CD14-positive monocyte (primary cell): ENCODE data around the gene SLC35F3. TPM values are rescaled to one million over a fixed set of nuclear protein-coding genes. Genes with fewer than 3 reads are reported as not detected.

Experiments
- DNase-seq, 3 donors: peaks; one replicate each; pipeline ENCODE4 v3.0.0-alpha.2; 2011 to 2022
- H2AFZ ChIP-seq: 2 replicates; pipeline ENCODE4 v1.6.0; 2012; ENCODE audit warnings: mild to moderate bottlenecking, low read depth, low read length, inconsistent platforms; ENCODE audit not compliant: insufficient read depth, poor library complexity, severe bottlenecking
- H3K27ac ChIP-seq, 2 donors: 1 replicate in 1 of 2; 2 replicates in 1 of 2; pipeline ENCODE4 v1.5.1; 2012 to 2013; ENCODE audit warnings: low read length in 2 of 2, control low read depth in 1 of 2, inconsistent platforms in 1 of 2, low read depth in 1 of 2, mild to moderate bottlenecking in 1 of 2
- H3K27me3 ChIP-seq, 2 donors: one replicate each; pipeline versions ENCODE4 v1.6.0 to v1.6.1; 2011 to 2013; ENCODE audit warnings: low read length in 2 of 2; ENCODE audit not compliant: control insufficient read depth in 2 of 2, insufficient read depth in 2 of 2
- H3K36me3 ChIP-seq, 2 donors: replicated peaks in 1 of 2; 1 replicate in 1 of 2; 2 replicates in 1 of 2; pipeline versions ENCODE4 v1.5.1 to v1.6.1; 2012 to 2013; ENCODE audit warnings: low read length in 2 of 2, control low read depth in 1 of 2, inconsistent platforms in 1 of 2, mild to moderate bottlenecking in 1 of 2; ENCODE audit not compliant: insufficient read depth in 2 of 2, control insufficient read depth in 1 of 2
- H3K4me1 ChIP-seq, 2 donors: 1 replicate in 1 of 2; 2 replicates in 1 of 2; pipeline versions ENCODE4 v1.5.1 to v1.6.1; 2012 to 2013; ENCODE audit warnings: low read length in 2 of 2, control low read depth in 1 of 2, inconsistent platforms in 1 of 2, mild to moderate bottlenecking in 1 of 2, moderate library complexity in 1 of 2; ENCODE audit not compliant: insufficient read depth in 2 of 2, control insufficient read depth in 1 of 2
- H3K4me2 ChIP-seq: replicated peaks from 2 replicates; pipeline ENCODE3; 2012; ENCODE audit warnings: low read length, moderate library complexity, mild to moderate bottlenecking; ENCODE audit not compliant: poor library complexity, severe bottlenecking; ENCODE audit errors: extremely low read depth
- H3K4me3 ChIP-seq, 3 experiments: fragments of 200-600 bp in 1 of 3; sonication (generic) in 1 of 3; replicated peaks in 1 of 3; 1 replicate in 2 of 3; 2 replicates in 1 of 3; pipeline ENCODE4 v1.5.1; 2011 to 2013; ENCODE audit warnings: low read length in 3 of 3, mild to moderate bottlenecking in 3 of 3, control low read depth in 2 of 3, low read depth in 2 of 3, inconsistent platforms in 1 of 3, moderate library complexity in 1 of 3
- H3K79me2 ChIP-seq: 2 replicates; pipeline ENCODE4 v1.6.0; 2012; ENCODE audit warnings: mild to moderate bottlenecking, control low read depth, inconsistent platforms, low read length, moderate library complexity; ENCODE audit not compliant: insufficient read depth
- H3K9ac ChIP-seq: 2 replicates; pipeline ENCODE4 v1.6.0; 2017; ENCODE audit warnings: low read length, mild to moderate bottlenecking; ENCODE audit not compliant: insufficient read depth, poor library complexity, severe bottlenecking
- H3K9me3 ChIP-seq, 2 donors: replicated peaks in 1 of 2; 1 replicate in 1 of 2; 2 replicates in 1 of 2; pipeline versions ENCODE4 v1.5.1 to v1.6.1; 2012 to 2013; ENCODE audit warnings: low read length in 2 of 2, control low read depth in 1 of 2; ENCODE audit not compliant: control insufficient read depth in 1 of 2, insufficient read depth in 1 of 2
- H4K20me1 ChIP-seq: 2 replicates; pipeline ENCODE4 v1.6.0; 2012; ENCODE audit warnings: mild to moderate bottlenecking, low read length, control low read depth, moderate library complexity; ENCODE audit not compliant: insufficient read depth
- H3K27ac Mint-ChIP-seq, 7 donors: one replicate each; pipeline ENCODE4 v1.8.0; 2020; ENCODE audit warnings: mild to moderate bottlenecking in 7 of 7, mixed read lengths in 7 of 7, moderate library complexity in 6 of 7, inconsistent platforms in 2 of 7
- H3K27me3 Mint-ChIP-seq, 3 donors: one replicate each; pipeline ENCODE4 v1.8.0; 2021 to 2022; ENCODE audit warnings: low read depth in 3 of 3, mild to moderate bottlenecking in 3 of 3, mixed read lengths in 3 of 3, moderate library complexity in 3 of 3, inconsistent platforms in 1 of 3
- H3K36me3 Mint-ChIP-seq, 2 donors: one replicate each; pipeline ENCODE4 v1.8.0; 2020; ENCODE audit warnings: mixed read lengths in 2 of 2, inconsistent platforms in 1 of 2, mild to moderate bottlenecking in 1 of 2
- H3K4me1 Mint-ChIP-seq: one replicate; pipeline ENCODE4 v1.8.0; 2020; ENCODE audit warnings: mild to moderate bottlenecking, mixed read lengths
- H3K4me3 Mint-ChIP-seq, 2 donors: one replicate each; pipeline ENCODE4 v1.8.0; 2020; ENCODE audit warnings: mild to moderate bottlenecking in 2 of 2, mixed read lengths in 2 of 2, moderate library complexity in 1 of 2
- H3K9me3 Mint-ChIP-seq, 7 donors: one replicate each; pipeline ENCODE4 v1.8.0; 2020 to 2022; ENCODE audit warnings: mixed read lengths in 7 of 7, mild to moderate bottlenecking in 6 of 7, moderate library complexity in 6 of 7, inconsistent platforms in 2 of 7
- CTCF ChIP-seq: fragments of 200-600 bp; IDR thresholded peaks from one replicate; pipeline ENCODE4 v1.8.0; 2022; ENCODE audit warnings: antibody characterized with exemption, mild to moderate bottlenecking
- WGBS: methylation state at CpG from one replicate; pipeline ENCODE4 v1.1.5; 2013; ENCODE audit warnings: missing lambda C conversion rate; ENCODE audit not compliant: insufficient coverage; 5-methylcytosine and 5-hydroxymethylcytosine counted together
- intact Hi-C, 2 donors: fragments of 100-400 bp; cut with micrococcal nuclease; formaldehyde crosslinking; loops; one replicate each; pipeline versions ENCODE4 v1.15.0 to v1.15.1; 2023
- polyA plus RNA-seq, 3 donors: library from polyadenylated mRNA; depleted of rRNA in 1 of 3; unstranded in 2 of 3; stranded (reverse) in 1 of 3; fragments of 300-500 nt in 2 of 3; fragments of >200 nt in 1 of 3; fragmentation: Illumina TruSeq in 2 of 3; gene quantifications; 1 replicate in 2 of 3; 2 replicates in 1 of 3; pipeline ENCODE4 v1.2.3, GENCODE V29; 2012 to 2021

Gene SLC35F3
- polyA plus RNA-seq, 3 donors = 0.17 to 0.78 TPM; not detected in 1

- Histone ChIP-seq H3K36me3 (no peaks in the 10 kb centered on the region), H4K20me1 (no peaks in the 10 kb centered on the region), H3K4me1 (no peaks in the 10 kb centered on the region), H3K4me2 (no peak overlapping the region), H3K9ac (no peak overlapping the region), H2AFZ (no peak overlapping the region), H3K27ac (no peak overlapping the region), H3K27me3 (peaks cover 0 to 2% of the 10 kb centered on the region in 2 donors), H3K9me3 (no peaks in the 10 kb centered on the region), H3K4me3 (no peak overlapping the region), H3K79me2 (no peaks in the 10 kb centered on the region)
- no peaks in the 10 kb centered on the region for H3K36me3 Mint-ChIP-seq
- TF ChIP-seq CTCF = no peak
- DNase-seq = no peak
- no peaks in the 10 kb centered on the region for H3K9me3 Mint-ChIP-seq
- H3K4me3 Mint-ChIP-seq = no peak overlapping the region
- WGBS = 0% methylated on average over 1 of the region's 8 CpGs
- H3K27ac Mint-ChIP-seq = no peak overlapping the region
- H3K4me1 Mint-ChIP-seq = peaks cover 3% of the 10 kb centered on the region
- intact Hi-C loops = no loop called here
- H3K27me3 Mint-ChIP-seq = peaks cover 2 to 10% (median 7%) of the 10 kb centered on the region in 3 donors
Observed at GRCh38 chr1:234102583-234102982, 198.1 kb downstream of the SLC35F3 start.

DNA sequence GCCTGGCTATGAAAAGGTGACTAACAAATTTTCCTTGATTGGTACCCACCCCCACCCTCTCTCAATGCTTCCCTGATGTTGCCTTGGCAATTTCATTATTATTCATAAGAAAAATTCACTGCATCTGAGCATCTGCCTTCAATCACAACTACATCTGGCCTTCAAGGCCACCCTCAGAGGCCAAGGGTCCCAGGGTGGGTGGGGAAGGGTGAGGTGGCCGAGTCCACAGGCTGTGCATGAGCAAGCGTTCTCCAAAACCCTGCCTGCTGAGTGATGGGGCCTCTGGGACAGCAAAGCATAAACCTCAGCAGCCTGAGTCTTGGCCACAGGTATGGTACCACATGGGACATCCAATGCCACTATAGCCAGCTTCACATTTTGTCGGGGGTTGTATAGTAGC, 198.7 kb downstream of the SLC35F3 start:
- H3K4me1 Mint-ChIP-seq = peaks cover 3% of the 10 kb centered on the region
- Histone ChIP-seq H3K9me3 (no peaks in the 10 kb centered on the region), H3K9ac (no peak overlapping the region), H4K20me1 (no peaks in the 10 kb centered on the region), H3K27me3 (peaks cover 0 to 2% of the 10 kb centered on the region in 2 donors), H3K36me3 (no peaks in the 10 kb centered on the region), H2AFZ (no peak overlapping the region), H3K4me2 (no peak overlapping the region), H3K4me1 (no peaks in the 10 kb centered on the region), H3K27ac (no peak overlapping the region), H3K79me2 (no peaks in the 10 kb centered on the region), H3K4me3 (no peak overlapping the region)
- no CpG with 5 or more reads among the region's 3 CpGs for WGBS
- H3K4me3 Mint-ChIP-seq = no peak overlapping the region
- H3K27me3 Mint-ChIP-seq = peaks cover 2 to 10% (median 7%) of the 10 kb centered on the region in 3 donors
- no peak for TF ChIP-seq CTCF
- no peak overlapping the region for H3K27ac Mint-ChIP-seq
- no peaks in the 10 kb centered on the region for H3K9me3 Mint-ChIP-seq
- intact Hi-C loops = no loop called here
- H3K36me3 Mint-ChIP-seq = no peaks in the 10 kb centered on the region
- DNase-seq = no peak
